GM12875 (cell line): ENCODE results near the gene ADAMTS9.

ENCODE experiments used
- H3K4me3 ChIP-seq: one replicate; pipeline ENCODE4 v1.5.1; 2011; ENCODE audit warnings: low read depth, low read length, control low read depth
- CTCF ChIP-seq: IDR thresholded peaks from 2 replicates; pipeline ENCODE4 v1.5.1; 2011; ENCODE audit warnings: low read depth, mild to moderate bottlenecking, control low read depth, inconsistent platforms, low read length, moderate library complexity, borderline replicate concordance; ENCODE audit not compliant: insufficient read depth

ADAMTS9 gene

GRCh38 chr3:64634417-64634816, 53.4 kb downstream of the ADAMTS9 start:
- no peak for TF ChIP-seq CTCF
- H3K4me3 ChIP-seq: no peak overlapping the region

GRCh38 chr3:64631951-64632350, 55.8 kb downstream of the ADAMTS9 start:
- no peak overlapping the region for H3K4me3 ChIP-seq
- no peak for TF ChIP-seq CTCF

DNA sequence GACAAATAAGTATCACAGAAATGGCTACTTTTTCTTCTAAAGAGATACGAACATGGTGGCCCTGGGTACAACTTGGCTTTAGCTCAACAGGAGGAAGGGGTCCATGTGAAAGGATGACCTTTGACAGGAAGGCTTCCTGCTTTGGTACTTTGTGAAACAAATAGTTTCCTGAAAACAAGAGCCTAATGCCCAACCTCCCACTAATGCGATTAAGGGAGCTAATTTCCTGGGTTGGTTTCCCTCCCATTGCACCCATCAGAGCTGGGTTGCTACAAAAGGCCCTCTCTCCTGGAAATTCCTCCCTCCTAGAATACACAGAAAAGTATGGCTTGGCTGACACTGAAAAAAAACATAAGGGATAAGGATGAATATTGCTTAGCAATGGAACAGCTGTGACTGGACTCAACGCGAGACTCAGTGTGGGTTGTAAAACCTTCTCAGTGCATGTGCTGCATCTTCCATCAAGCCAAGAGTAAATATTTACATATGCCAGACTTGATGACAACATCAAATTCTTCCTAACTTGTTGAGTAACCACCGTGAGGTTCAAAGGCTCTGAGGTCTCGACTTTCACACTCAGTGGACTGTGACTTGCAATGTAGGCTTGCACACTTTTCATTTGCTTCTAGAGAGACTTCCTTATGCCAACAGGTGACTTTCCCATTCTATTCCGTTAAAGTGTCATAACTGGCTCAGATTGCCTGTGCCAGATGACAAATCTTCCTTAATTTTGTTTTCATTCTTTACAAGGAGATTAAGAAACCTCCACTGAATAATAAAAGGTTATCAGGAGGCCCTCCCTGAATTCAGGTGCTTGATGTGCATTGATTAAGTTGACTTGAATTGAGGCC, 60.1 kb downstream of the ADAMTS9 start:
- no peak for TF ChIP-seq CTCF
- H3K4me3 ChIP-seq: no peak overlapping the region

GRCh38 chr3:64627042-64627441, 60.8 kb downstream of the ADAMTS9 start:
- TF ChIP-seq CTCF: no peak
- no peak overlapping the region for H3K4me3 ChIP-seq

- no peak for TF ChIP-seq CTCF
- no peak overlapping the region for H3K4me3 ChIP-seq
Measured at GRCh38 chr3:64625381-64625780, 62.4 kb downstream of the ADAMTS9 start.

- H3K4me3 ChIP-seq: no peak overlapping the region
- TF ChIP-seq CTCF: no peak
Measured at GRCh38 chr3:64623125-64623524, 64.7 kb downstream of the ADAMTS9 start.

GRCh38 chr3:64621726-64622395, 65.9 kb downstream of the ADAMTS9 start:
- H3K4me3 ChIP-seq: no peak overlapping the region
- TF ChIP-seq CTCF: no peak
